Lower lobe of right lung (tissue), 2 donors: Measurements from ENCODE around the gene PDSS2. TPM values are rescaled to one million over a fixed set of nuclear protein-coding genes. Genes with fewer than 3 reads are reported as not detected.

ENCODE experiments used
- ATAC-seq, 2 donors: fragments of 200-7000 bp; cut with Tn5 transposase; one replicate each; pipeline ENCODE4 v1.9.1; 2020 to 2022; ENCODE audit warnings: mild to moderate bottlenecking in 2 of 2, moderate library complexity in 2 of 2
- DNase-seq: peaks from one replicate; pipeline ENCODE4 v3.0.0-alpha.2; 2020
- H3K27ac ChIP-seq: fragments of 200-600 bp; one replicate; pipeline ENCODE4 v1.8.0; 2022
- H3K27me3 ChIP-seq: fragments of 200-600 bp; one replicate; pipeline ENCODE4 v1.8.0; 2022; ENCODE audit warnings: low read depth
- H3K36me3 ChIP-seq: fragments of 200-600 bp; one replicate; pipeline ENCODE4 v1.8.0; 2022; ENCODE audit warnings: mild to moderate bottlenecking
- H3K4me1 ChIP-seq: fragments of 200-600 bp; one replicate; pipeline ENCODE4 v1.8.0; 2022
- H3K4me3 ChIP-seq: fragments of 200-600 bp; one replicate; pipeline ENCODE4 v1.8.0; 2022; ENCODE audit warnings: mild to moderate bottlenecking
- H3K9me3 ChIP-seq: fragments of 200-600 bp; one replicate; pipeline ENCODE4 v1.8.0; 2022
- intact Hi-C: fragments of 100-400 bp; cut with DNase I; formaldehyde crosslinking; loops from one replicate; pipeline ENCODE4 v1.11.0; 2022
- total RNA-seq: library from RNA; stranded (reverse); fragmentation: NEBNext Ultra II Directional; extraction: Animal tissue kit (Norgen Biotek cat#: 25700); gene quantifications from one replicate; pipeline ENCODE4 v1.2.1, GENCODE V29; 2021
- TF ChIP-seq, protein P1 (sequence below): fragments of 200-600 bp; IDR thresholded peaks from one replicate; pipeline ENCODE4 v1.8.0; 2022; ENCODE audit warnings: antibody characterized with exemption, mild to moderate bottlenecking
- donor health status: DM: no; HTN: yes; CAD: no; lungs with severe emphysema.

Gene PDSS2
- total RNA-seq, 1 donor from 2014 or later: 14.9 TPM

DNA sequence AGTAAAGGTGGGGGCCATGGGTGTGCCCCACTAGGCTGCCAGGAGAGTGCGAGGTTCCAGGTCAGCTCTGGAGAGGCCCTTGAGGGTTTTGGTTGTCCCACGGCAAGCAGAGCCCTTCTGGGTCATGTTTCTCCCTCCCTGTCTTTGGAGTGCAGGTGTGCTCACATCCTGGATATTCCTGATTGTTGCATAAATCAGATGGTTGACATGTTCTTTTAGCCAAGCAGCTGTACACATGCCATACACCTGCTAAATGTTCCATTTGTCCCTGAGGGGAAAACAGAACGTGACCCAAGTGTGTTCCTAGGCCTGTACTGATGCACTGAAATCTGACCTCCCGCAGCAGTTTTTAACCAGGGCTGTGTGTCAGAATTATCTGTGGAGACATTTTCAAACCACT is 266.5 kb downstream of the PDSS2 start:
- intact Hi-C loops: no loop called here
- Histone ChIP-seq H3K27me3 (no peaks in the 10 kb centered on the region), H3K4me1 (no peaks in the 10 kb centered on the region), H3K36me3 (peaks cover 6% of the 10 kb centered on the region), H3K4me3 (no peak overlapping the region), H3K9me3 (no peaks in the 10 kb centered on the region), H3K27ac (no peak overlapping the region)
- ATAC-seq: peak; percentile 35 to 72
- DNase-seq: no peak
- TF ChIP-seq, protein P1, sequence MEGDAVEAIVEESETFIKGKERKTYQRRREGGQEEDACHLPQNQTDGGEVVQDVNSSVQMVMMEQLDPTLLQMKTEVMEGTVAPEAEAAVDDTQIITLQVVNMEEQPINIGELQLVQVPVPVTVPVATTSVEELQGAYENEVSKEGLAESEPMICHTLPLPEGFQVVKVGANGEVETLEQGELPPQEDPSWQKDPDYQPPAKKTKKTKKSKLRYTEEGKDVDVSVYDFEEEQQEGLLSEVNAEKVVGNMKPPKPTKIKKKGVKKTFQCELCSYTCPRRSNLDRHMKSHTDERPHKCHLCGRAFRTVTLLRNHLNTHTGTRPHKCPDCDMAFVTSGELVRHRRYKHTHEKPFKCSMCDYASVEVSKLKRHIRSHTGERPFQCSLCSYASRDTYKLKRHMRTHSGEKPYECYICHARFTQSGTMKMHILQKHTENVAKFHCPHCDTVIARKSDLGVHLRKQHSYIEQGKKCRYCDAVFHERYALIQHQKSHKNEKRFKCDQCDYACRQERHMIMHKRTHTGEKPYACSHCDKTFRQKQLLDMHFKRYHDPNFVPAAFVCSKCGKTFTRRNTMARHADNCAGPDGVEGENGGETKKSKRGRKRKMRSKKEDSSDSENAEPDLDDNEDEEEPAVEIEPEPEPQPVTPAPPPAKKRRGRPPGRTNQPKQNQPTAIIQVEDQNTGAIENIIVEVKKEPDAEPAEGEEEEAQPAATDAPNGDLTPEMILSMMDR: no peak

DNA sequence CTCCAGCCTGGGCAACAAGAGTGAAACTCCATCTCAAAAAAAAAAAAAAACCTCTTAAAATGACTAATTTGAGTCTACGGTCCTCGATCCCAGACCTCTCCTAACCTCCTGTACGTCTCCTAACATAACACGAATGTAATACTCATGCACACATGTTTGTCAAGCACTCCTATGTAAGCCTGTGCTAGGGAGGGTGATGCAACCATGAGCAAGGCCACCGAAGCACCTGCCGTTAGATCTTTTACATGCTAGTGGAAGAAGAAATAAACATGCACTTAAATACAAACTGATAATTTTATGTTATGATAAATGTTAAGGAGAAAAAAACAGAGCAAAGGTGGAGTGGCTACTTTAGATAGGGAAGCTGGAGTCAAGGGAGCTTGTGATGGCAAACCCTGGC is 271.7 kb downstream of the PDSS2 start:
- Histone ChIP-seq H3K4me3 (no peak overlapping the region), H3K9me3 (no peaks in the 10 kb centered on the region), H3K27ac (no peak overlapping the region), H3K36me3 (no peaks in the 10 kb centered on the region), H3K4me1 (no peaks in the 10 kb centered on the region), H3K27me3 (no peaks in the 10 kb centered on the region)
- ATAC-seq (no peak), DNase-seq (no peak)
- TF ChIP-seq, protein P1: no peak
- intact Hi-C loops: no loop called here

DNA sequence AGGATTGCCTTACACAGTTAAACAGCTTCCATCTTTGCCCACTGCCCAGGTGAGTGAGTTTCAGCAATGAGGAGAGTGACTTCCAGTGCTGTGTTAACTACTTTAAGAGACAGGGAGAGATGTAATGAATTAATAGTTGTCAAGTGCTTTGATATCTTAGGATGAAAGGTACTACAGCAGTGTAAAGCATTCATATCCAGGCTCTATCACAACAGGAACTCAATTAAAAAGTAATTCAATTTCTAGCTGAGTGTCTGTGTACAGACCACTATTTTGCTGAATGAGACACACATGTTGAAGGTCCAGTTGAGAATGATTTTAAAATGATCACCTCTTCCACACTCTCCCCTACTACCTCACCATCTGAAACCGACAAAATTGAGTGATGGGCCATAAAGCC is 273.3 kb downstream of the PDSS2 start:
- no peaks in the 10 kb centered on the region for H3K4me1 ChIP-seq
- no peak overlapping the region for H3K4me3 ChIP-seq
- TF ChIP-seq, protein P1: no peak
- DNase-seq: no peak
- ATAC-seq: no peak
- H3K27me3 ChIP-seq: no peaks in the 10 kb centered on the region
- H3K9me3 ChIP-seq: no peaks in the 10 kb centered on the region
- no peak overlapping the region for H3K27ac ChIP-seq
- no peaks in the 10 kb centered on the region for H3K36me3 ChIP-seq
- intact Hi-C loops: no loop called here

DNA sequence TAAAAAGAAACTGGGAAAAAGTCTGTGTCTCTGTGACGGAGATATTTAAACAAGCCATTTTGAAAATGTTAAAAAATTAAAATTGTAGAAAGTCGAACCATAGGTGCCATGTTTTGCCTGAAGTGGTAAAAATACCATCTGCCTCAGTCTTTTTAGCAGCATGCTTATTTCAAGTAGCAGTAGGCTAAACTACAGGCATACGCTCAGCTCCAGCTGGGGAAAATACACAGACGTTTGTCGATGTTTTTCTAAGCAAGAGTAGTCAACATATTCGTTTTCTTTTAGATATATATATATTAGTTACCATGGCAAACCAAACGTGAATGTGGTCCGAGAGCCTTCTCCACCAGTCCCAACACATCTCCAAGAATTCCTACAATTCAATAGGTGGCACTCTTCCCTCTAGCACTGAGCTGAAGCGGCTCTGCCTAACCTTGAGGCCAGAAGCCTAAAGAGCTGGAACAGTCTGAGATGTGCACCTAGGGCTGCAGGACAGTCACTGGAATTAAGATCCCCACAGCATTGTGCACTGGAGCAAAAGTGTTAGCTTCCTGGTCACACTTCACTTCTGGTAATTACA is 273.9 kb downstream of the PDSS2 start:
- ATAC-seq (peak; percentile 82 to 93), DNase-seq (no peak)
- intact Hi-C loops: no loop called here
- Histone ChIP-seq H3K9me3 (no peaks in the 10 kb centered on the region), H3K36me3 (no peaks in the 10 kb centered on the region), H3K27me3 (no peaks in the 10 kb centered on the region), H3K4me1 (no peaks in the 10 kb centered on the region), H3K4me3 (no peak overlapping the region), H3K27ac (no peak overlapping the region)
- TF ChIP-seq, protein P1: no peak

DNA sequence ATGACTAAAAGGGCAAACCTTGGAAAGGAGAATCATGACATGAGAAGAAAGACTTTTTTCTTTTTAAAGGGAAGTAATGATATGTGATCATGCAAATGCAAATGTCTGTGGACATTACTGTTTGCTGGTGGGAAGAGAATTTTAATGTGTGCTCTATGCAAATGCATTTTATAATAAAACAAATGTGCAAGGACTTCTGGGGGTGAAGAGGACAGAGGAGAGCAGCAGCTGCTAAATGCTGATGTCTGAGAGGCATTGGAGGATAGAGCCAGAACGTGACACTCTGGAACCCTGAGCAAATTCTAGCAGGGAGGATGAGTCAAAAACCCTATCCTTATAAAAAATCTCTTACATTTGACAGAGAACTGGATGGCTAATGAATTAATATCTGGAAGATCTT is 274.9 kb downstream of the PDSS2 start:
- TF ChIP-seq, protein P1: no peak

DNA sequence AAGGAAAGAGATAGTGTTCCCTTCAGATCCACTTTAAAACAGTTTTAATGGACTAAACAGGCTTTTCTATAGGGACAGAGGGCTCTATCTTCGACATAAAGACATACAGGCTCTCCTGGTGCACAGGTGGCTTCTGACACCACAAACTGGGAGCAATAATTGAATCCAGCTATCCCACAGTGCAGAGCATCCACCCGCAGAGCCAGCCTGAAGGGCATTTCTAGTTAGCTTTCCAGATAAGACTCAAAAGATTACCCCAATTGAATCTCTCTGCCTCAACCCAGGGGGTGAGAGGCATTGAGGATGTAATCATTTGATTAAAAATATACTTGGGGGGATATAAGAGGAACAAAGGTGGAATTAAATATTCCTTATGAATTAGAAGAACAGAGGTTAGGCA is 279.3 kb downstream of the PDSS2 start:
- TF ChIP-seq, protein P1: no peak
- no peaks in the 10 kb centered on the region for H3K27me3 ChIP-seq
- intact Hi-C loops: no loop called here
- H3K4me3 ChIP-seq: no peak overlapping the region
- DNase-seq (no peak), ATAC-seq (no peak)
- H3K27ac ChIP-seq: no peak overlapping the region
- no peaks in the 10 kb centered on the region for H3K9me3 ChIP-seq
- no peaks in the 10 kb centered on the region for H3K4me1 ChIP-seq
- H3K36me3 ChIP-seq: no peaks in the 10 kb centered on the region

More for the DNA sequence above, 274.9 kb downstream of the PDSS2 start:
- intact Hi-C loops: no loop called here
- H3K4me3 ChIP-seq: no peak overlapping the region
- no peaks in the 10 kb centered on the region for H3K27me3 ChIP-seq
- ATAC-seq: no peak
- no peak for DNase-seq
- no peak overlapping the region for H3K27ac ChIP-seq
- H3K36me3 ChIP-seq: no peaks in the 10 kb centered on the region
- no peaks in the 10 kb centered on the region for H3K9me3 ChIP-seq
- H3K4me1 ChIP-seq: no peaks in the 10 kb centered on the region
